ENCODE measurements around the gene ACSM4.

GRCh38 chr12:7289743-7290142 is 14.1 kb upstream of the ACSM4 start:
- TF ChIP-seq CTCF (conservative IDR thresholded peaks at IDR 0.05; ENCODE audit: low read depth, low read length) (no peak), EZH2phosphoT487 (IDR thresholded peaks at IDR 0.05; ENCODE audit: borderline replicate concordance, low read length) (no peak), EZH2 (IDR thresholded peaks at IDR 0.05; ENCODE audit: low read length, unreplicated experiment) (no peak)
